SK-N-SH treated with all-trans-retinoic acid at 6 μM for 48 hours (cell line): ENCODE data around the gene CORO1C.

ENCODE experiments used
- ARNTL ChIP-seq: fragments of 450-650 bp; formaldehyde crosslinking; IDR thresholded peaks from 2 replicates; pipeline ENCODE4 v1.5.0; 2020; ENCODE audit warnings: low read depth, mild to moderate bottlenecking, moderate library complexity, borderline replicate concordance
- SNAI2 ChIP-seq: fragments of 250-450 bp; sonication (Bioruptor Pico); IDR thresholded peaks from 2 replicates; pipeline ENCODE4 v1.5.0; 2020; ENCODE audit warnings: mild to moderate bottlenecking, moderate library complexity
- ZNF565 ChIP-seq: fragments of 450-650 bp; formaldehyde crosslinking; conservative IDR thresholded peaks from 2 replicates; pipeline ENCODE4 v1.5.0; 2020; ENCODE audit warnings: low read depth, mild to moderate bottlenecking, moderate library complexity
- ZNF8 ChIP-seq: fragments of 450-650 bp; formaldehyde crosslinking; IDR thresholded peaks from 2 replicates; pipeline ENCODE4 v1.5.0; 2020; ENCODE audit warnings: mild to moderate bottlenecking, moderate library complexity
- TF ChIP-seq, protein P1 (sequence below): fragments of 250-450 bp; sonication (Bioruptor Pico); IDR thresholded peaks from 2 replicates; pipeline ENCODE4 v1.5.1; 2020; ENCODE audit warnings: low read depth, mild to moderate bottlenecking, moderate library complexity
- TF ChIP-seq, protein P2 (sequence below): fragments of 250-450 bp; sonication (Bioruptor Pico); IDR thresholded peaks from 2 replicates; pipeline ENCODE4 v1.8.0; 2021; ENCODE audit warnings: low read depth, mild to moderate bottlenecking, moderate library complexity, borderline replicate concordance

DNA sequence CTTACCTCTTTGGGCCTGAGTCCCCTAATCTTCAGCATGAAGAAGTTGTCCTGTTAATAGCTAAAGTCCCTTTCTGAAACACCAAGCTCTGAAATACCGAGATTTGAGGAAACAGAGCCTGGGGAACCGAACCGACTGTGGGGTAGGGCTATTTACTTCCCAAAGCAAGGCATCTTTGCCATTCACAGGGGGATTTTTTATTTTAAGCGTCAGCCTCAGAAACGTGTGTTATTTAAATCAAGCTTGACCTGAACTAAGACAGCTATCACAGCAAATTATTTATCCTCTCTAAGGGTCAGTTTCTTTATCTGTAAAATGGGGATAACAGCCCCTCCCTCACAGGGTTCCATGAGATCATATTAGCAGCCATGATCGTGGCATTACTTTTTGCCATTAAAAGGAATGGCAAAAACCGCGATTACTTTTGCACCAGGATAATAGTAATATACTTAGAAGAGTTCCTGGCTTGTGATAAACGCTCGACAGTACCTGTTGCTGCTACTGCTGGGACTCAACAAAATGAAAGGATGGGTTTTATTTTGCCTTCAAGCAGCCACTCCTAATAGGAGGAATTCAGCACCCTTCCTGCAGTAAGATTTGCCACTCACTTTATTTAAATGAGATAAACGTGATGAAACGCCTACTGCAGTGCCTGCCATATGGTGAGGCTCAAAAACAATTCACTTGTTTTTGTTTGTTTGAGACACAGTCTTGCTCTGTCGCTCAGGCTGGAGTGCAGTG is 1.3 kb upstream of the CORO1C start:
- TF ChIP-seq ZNF565 (CRISPR knock-in tag) (no peak), ZNF8 (CRISPR knock-in tag) (no peak), SNAI2 (CRISPR knock-in tag) (no peak), ARNTL (CRISPR knock-in tag) (no peak)
- TF ChIP-seq, protein P1, sequence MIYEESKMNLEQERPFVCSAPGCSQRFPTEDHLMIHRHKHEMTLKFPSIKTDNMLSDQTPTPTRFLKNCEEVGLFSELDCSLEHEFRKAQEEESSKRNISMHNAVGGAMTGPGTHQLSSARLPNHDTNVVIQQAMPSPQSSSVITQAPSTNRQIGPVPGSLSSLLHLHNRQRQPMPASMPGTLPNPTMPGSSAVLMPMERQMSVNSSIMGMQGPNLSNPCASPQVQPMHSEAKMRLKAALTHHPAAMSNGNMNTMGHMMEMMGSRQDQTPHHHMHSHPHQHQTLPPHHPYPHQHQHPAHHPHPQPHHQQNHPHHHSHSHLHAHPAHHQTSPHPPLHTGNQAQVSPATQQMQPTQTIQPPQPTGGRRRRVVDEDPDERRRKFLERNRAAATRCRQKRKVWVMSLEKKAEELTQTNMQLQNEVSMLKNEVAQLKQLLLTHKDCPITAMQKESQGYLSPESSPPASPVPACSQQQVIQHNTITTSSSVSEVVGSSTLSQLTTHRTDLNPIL (CRISPR knock-in tag): no peak
- TF ChIP-seq, protein P2, sequence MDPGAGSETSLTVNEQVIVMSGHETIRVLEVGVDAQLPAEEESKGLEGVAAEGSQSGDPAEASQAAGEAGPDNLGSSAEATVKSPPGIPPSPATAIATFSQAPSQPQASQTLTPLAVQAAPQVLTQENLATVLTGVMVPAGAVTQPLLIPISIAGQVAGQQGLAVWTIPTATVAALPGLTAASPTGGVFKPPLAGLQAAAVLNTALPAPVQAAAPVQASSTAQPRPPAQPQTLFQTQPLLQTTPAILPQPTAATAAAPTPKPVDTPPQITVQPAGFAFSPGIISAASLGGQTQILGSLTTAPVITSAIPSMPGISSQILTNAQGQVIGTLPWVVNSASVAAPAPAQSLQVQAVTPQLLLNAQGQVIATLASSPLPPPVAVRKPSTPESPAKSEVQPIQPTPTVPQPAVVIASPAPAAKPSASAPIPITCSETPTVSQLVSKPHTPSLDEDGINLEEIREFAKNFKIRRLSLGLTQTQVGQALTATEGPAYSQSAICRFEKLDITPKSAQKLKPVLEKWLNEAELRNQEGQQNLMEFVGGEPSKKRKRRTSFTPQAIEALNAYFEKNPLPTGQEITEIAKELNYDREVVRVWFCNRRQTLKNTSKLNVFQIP (CRISPR knock-in tag): no peak
